H9 (cell line): ENCODE data around the gene MCRIP2. TPM values are rescaled to one million over a fixed set of nuclear protein-coding genes. Genes with fewer than 3 reads are reported as not detected.

Source experiments
- DNase-seq: peaks from one replicate; pipeline ENCODE4 v3.0.0-alpha.2; 2017
- H2AFZ ChIP-seq: one replicate; pipeline ENCODE4 v1.6.1; 2013; ENCODE audit warnings: mild to moderate bottlenecking, low read length, control low read depth, moderate library complexity
- H2AK5ac ChIP-seq: 2 replicates; pipeline ENCODE4 v1.6.1; 2013; ENCODE audit warnings: low read length, control low read depth, mixed read lengths; ENCODE audit not compliant: insufficient read length
- H2BK120ac ChIP-seq: one replicate; pipeline ENCODE4 v1.6.1; 2013; ENCODE audit warnings: low read depth, mild to moderate bottlenecking, low read length, control low read depth, inconsistent platforms; ENCODE audit not compliant: poor library complexity, severe bottlenecking
- H2BK12ac ChIP-seq: 2 replicates; pipeline ENCODE4 v1.6.1; 2013; ENCODE audit warnings: low read length, control low read depth, mixed read lengths, low read depth; ENCODE audit not compliant: insufficient read length
- H2BK15ac ChIP-seq: 2 replicates; pipeline ENCODE4 v1.6.1; 2013; ENCODE audit warnings: low read depth, low read length, control low read depth
- H2BK20ac ChIP-seq: one replicate; pipeline ENCODE4 v1.6.1; 2013; ENCODE audit warnings: low read depth, mild to moderate bottlenecking, low read length, control low read depth, inconsistent platforms; ENCODE audit not compliant: poor library complexity, severe bottlenecking
- H2BK5ac ChIP-seq: 2 replicates; pipeline ENCODE4 v1.6.1; 2013; ENCODE audit warnings: low read length, control low read depth, mixed read lengths; ENCODE audit not compliant: insufficient read length
- H3K14ac ChIP-seq: 2 replicates; pipeline ENCODE4 v1.6.1; 2013; ENCODE audit warnings: low read length, control low read depth; ENCODE audit not compliant: insufficient read depth
- H3K18ac ChIP-seq: 2 replicates; pipeline ENCODE4 v1.6.1; 2013; ENCODE audit warnings: low read depth, mild to moderate bottlenecking, mixed read lengths, low read length, control low read depth; ENCODE audit not compliant: insufficient read length
- H3K23ac ChIP-seq: 2 replicates; pipeline ENCODE4 v1.6.1; 2013; ENCODE audit warnings: low read length, control low read depth, mixed read lengths, low read depth; ENCODE audit not compliant: insufficient read length
- H3K23me2 ChIP-seq: 2 replicates; pipeline ENCODE4 v1.6.1; 2013; ENCODE audit warnings: low read depth, mild to moderate bottlenecking, mixed read lengths, low read length, control low read depth; ENCODE audit not compliant: insufficient read length, poor library complexity, severe bottlenecking
- H3K27ac ChIP-seq: 2 replicates; pipeline ENCODE4 v1.5.1; 2013; ENCODE audit warnings: low read length, control low read depth, mixed read lengths, low read depth; ENCODE audit not compliant: insufficient read length
- H3K27me3 ChIP-seq: 2 replicates; pipeline ENCODE4 v1.6.1; 2013; ENCODE audit warnings: low read length, control low read depth, inconsistent platforms; ENCODE audit not compliant: insufficient read depth
- H3K4ac ChIP-seq: 2 replicates; pipeline ENCODE4 v1.6.1; 2013; ENCODE audit warnings: low read depth, mild to moderate bottlenecking, control low read depth, inconsistent platforms, low read length, moderate library complexity
- H3K4me1 ChIP-seq: 2 replicates; pipeline ENCODE4 v1.6.1; 2013; ENCODE audit warnings: low read length, control low read depth, inconsistent platforms; ENCODE audit not compliant: insufficient read depth
- H3K4me2 ChIP-seq: 2 replicates; pipeline ENCODE4 v1.6.1; 2013; ENCODE audit warnings: low read length, control low read depth, mixed read lengths; ENCODE audit not compliant: insufficient read length, insufficient read depth
- H3K56ac ChIP-seq: 2 replicates; pipeline ENCODE4 v1.6.1; 2013; ENCODE audit warnings: low read depth, mild to moderate bottlenecking, mixed read lengths, low read length, control low read depth; ENCODE audit not compliant: insufficient read length
- H3K79me1 ChIP-seq: 2 replicates; pipeline ENCODE4 v1.6.1; 2013; ENCODE audit warnings: low read depth, mild to moderate bottlenecking, moderate library complexity, low read length, control low read depth, inconsistent platforms; ENCODE audit not compliant: insufficient read depth, poor library complexity, severe bottlenecking
- H3K79me2 ChIP-seq: 2 replicates; pipeline ENCODE4 v1.6.1; 2013; ENCODE audit warnings: low read length, control low read depth, inconsistent platforms; ENCODE audit not compliant: insufficient read depth
- H3K9ac ChIP-seq: 2 replicates; pipeline ENCODE4 v1.6.1; 2013; ENCODE audit warnings: low read length, control low read depth, mixed read lengths; ENCODE audit not compliant: insufficient read length; ENCODE audit errors: extremely low read depth
- H3K9me3 ChIP-seq: one replicate; pipeline ENCODE4 v1.6.1; 2013; ENCODE audit warnings: low read depth, low read length, inconsistent platforms; ENCODE audit not compliant: control insufficient read depth
- H3T11ph ChIP-seq: one replicate; pipeline ENCODE4 v1.6.1; 2013; ENCODE audit warnings: mild to moderate bottlenecking, low read length, control low read depth, inconsistent platforms
- H4K20me1 ChIP-seq: one replicate; pipeline ENCODE4 v1.6.1; 2013; ENCODE audit not compliant: control insufficient read depth, insufficient read length, insufficient read depth
- H4K5ac ChIP-seq: 2 replicates; pipeline ENCODE4 v1.6.1; 2013; ENCODE audit warnings: low read depth, mild to moderate bottlenecking, mixed read lengths, low read length, control low read depth; ENCODE audit not compliant: insufficient read length
- H4K8ac ChIP-seq: replicated peaks from 2 replicates; pipeline ENCODE4 v1.6.1; 2013; ENCODE audit warnings: low read length, control low read depth, mixed read lengths, low read depth; ENCODE audit not compliant: insufficient read length
- H4K91ac ChIP-seq: 2 replicates; pipeline ENCODE4 v1.6.1; 2013; ENCODE audit warnings: low read depth, mild to moderate bottlenecking, moderate library complexity, mixed read lengths, low read length, control low read depth; ENCODE audit not compliant: insufficient read length
- H3K27ac Mint-ChIP-seq, 3 experiments: 2 replicates in 2 of 3; 3 replicates in 1 of 3; pipeline ENCODE4 v1.8.0; 2020 to 2021; ENCODE audit warnings: mixed read lengths in 3 of 3, mild to moderate bottlenecking in 1 of 3, moderate library complexity in 1 of 3
- H3K27me3 Mint-ChIP-seq: 2 replicates; pipeline ENCODE4 v1.8.0; 2021; ENCODE audit warnings: low read depth, mild to moderate bottlenecking, moderate library complexity, mixed read lengths
- H3K36me3 Mint-ChIP-seq, 3 experiments: 2 replicates in 2 of 3; 3 replicates in 1 of 3; pipeline ENCODE4 v1.8.0; 2020 to 2021; ENCODE audit warnings: low read depth in 3 of 3, mixed read lengths in 3 of 3; ENCODE audit not compliant: insufficient read depth in 1 of 3
- H3K4me1 Mint-ChIP-seq, 2 experiments: 2 replicates each; pipeline ENCODE4 v1.8.0; 2020; ENCODE audit warnings: mixed read lengths in 2 of 2
- H3K4me3 Mint-ChIP-seq, 2 experiments: 2 replicates in 1 of 2; 3 replicates in 1 of 2; pipeline ENCODE4 v1.8.0; 2020 to 2021; ENCODE audit warnings: mild to moderate bottlenecking in 2 of 2, mixed read lengths in 2 of 2, moderate library complexity in 1 of 2
- H3K9me3 Mint-ChIP-seq, 2 experiments: 2 replicates in 1 of 2; 3 replicates in 1 of 2; pipeline ENCODE4 v1.8.0; 2020; ENCODE audit warnings: mild to moderate bottlenecking in 2 of 2, mixed read lengths in 2 of 2, moderate library complexity in 1 of 2
- CTCF ChIP-seq: fragments of 200-600 bp; sonication (generic); conservative IDR thresholded peaks from 3 replicates; pipeline ENCODE4 v1.8.0; 2021; ENCODE audit warnings: antibody characterized with exemption, mild to moderate bottlenecking
- WGBS: extraction: QIAGEN DNeasy Blood & Tissue Kit; methylation state at CpG from one replicate; pipeline ENCODE4 v1.1.7; 2013; ENCODE audit warnings: missing lambda C conversion rate, low lambda C conversion rate, mixed read lengths; ENCODE audit not compliant: insufficient read length; ENCODE audit errors: extremely low coverage; 5-methylcytosine and 5-hydroxymethylcytosine counted together
- total RNA-seq: library from RNA; stranded (reverse); gene quantifications from 2 replicates; pipeline ENCODE4 v1.2.1, GENCODE V29; 2021

The MCRIP2 gene
- total RNA-seq, 1 experiment from 2014 or later = 52.5 TPM

DNA sequence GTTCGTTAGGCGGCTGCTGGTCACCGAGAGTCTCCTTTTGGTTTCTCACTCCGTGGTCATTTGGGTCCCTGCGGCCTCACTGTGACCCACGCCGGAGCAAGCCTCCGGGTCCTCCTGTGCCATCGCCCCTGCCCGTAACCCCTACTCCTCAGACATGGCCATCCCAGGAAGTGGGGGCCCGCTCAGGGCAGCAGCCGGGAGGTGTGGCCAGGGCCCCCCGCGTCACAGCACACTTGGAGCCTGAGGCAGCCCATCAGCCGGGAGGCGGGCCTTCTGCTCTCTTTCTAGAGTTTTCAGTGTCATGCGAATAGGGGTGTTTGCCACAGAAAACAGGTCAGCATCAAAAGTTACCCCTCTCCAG lies 18.7 kb upstream of the MCRIP2 start:
- WGBS = no CpG with 5 or more reads among the region's 17 CpGs
- Histone ChIP-seq H3K4ac (no peak overlapping the region), H2BK5ac (no peak overlapping the region), H3K18ac (no peak overlapping the region), H3K9me3 (no peaks in the 10 kb centered on the region), H4K20me1 (no peaks in the 10 kb centered on the region), H3K4me1 (no peaks in the 10 kb centered on the region; the same call in 1 of the 2 replicates), H2AK5ac (no peak overlapping the region), H3K14ac (no peak overlapping the region), H2BK20ac (no peak overlapping the region), H3K79me1 (no peaks in the 10 kb centered on the region), H3K9ac (no peak overlapping the region), H3K27me3 (no peaks in the 10 kb centered on the region), H2BK15ac (no peak overlapping the region), H2BK120ac (no peak overlapping the region), H4K5ac (no peak overlapping the region), H4K8ac (no peak overlapping the region), H3K79me2 (no peaks in the 10 kb centered on the region), H3T11ph (no peak overlapping the region), H3K27ac (no peak overlapping the region), H3K23ac (no peak overlapping the region), H3K4me2 (no peak overlapping the region), H2BK12ac (no peak overlapping the region), H2AFZ (no peak overlapping the region), H3K56ac (no peak overlapping the region), H3K23me2 (no peaks in the 10 kb centered on the region), H4K91ac (no peak overlapping the region)
- DNase-seq = peak; percentile 43
- Mint-ChIP-seq H3K36me3 (peaks cover 0 to 10% (median 0%) of the 10 kb centered on the region in 3 experiments; a peak in 3 of 7 replicates), H3K4me3 (no peak overlapping the region), H3K4me1 (peaks cover 16 to 34% of the 10 kb centered on the region in 2 experiments), H3K9me3 (no peaks in the 10 kb centered on the region), H3K27me3 (no peaks in the 10 kb centered on the region), H3K27ac (0 out of 7 replicates have a peak overlapping the region, but pooled peaks of 1 of the 3 experiments have one; percentile 32)
- TF ChIP-seq CTCF = no peak
